ENCODE data around the gene CNMD.

DNA sequence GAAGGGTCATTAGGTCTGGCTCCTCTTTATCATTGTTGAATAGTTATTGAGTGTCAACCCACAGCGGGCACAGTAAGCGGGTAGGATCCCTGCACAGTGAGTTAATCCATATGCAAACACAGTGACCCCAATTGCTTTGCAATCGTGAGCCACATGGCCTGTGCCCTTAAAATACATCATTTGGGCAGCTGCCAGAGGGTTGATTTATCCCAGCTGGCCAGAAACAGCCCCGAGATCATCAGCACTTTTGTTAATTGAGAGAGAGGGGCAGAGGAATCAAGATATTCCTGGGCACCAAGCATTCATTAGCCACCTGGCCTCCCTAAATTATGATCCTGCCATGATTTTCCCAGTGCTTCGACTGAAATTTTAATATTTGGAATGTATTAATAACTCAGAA lies 9.8 kb upstream of the CNMD start:
- no peak for TF ChIP-seq FOXM1 (IDR thresholded peaks at IDR 0.05; ENCODE audit: borderline replicate concordance, low read depth)
- no peak for TF ChIP-seq REST (IDR thresholded peaks at IDR 0.05; ENCODE audit: low read depth)
- TF ChIP-seq EP300 (IDR thresholded peaks at IDR 0.05; ENCODE audit: borderline replicate concordance), result no peak
- TF ChIP-seq RAD21 (IDR thresholded peaks at IDR 0.05; ENCODE audit: low read depth), result no peak
- TF ChIP-seq YY1 (IDR thresholded peaks at IDR 0.05; ENCODE audit: low read depth), result no peak
- no peak for TF ChIP-seq TCF12 (IDR thresholded peaks at IDR 0.05; ENCODE audit: low read depth)
- TF ChIP-seq CEBPB (IDR thresholded peaks at IDR 0.05), result no peak
- TF ChIP-seq, protein P1, sequence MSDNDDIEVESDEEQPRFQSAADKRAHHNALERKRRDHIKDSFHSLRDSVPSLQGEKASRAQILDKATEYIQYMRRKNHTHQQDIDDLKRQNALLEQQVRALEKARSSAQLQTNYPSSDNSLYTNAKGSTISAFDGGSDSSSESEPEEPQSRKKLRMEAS (IDR thresholded peaks at IDR 0.05), result no peak
- TF ChIP-seq TAF1 (IDR thresholded peaks at IDR 0.05; ENCODE audit: low read depth), result no peak
- TF ChIP-seq, protein P2, sequence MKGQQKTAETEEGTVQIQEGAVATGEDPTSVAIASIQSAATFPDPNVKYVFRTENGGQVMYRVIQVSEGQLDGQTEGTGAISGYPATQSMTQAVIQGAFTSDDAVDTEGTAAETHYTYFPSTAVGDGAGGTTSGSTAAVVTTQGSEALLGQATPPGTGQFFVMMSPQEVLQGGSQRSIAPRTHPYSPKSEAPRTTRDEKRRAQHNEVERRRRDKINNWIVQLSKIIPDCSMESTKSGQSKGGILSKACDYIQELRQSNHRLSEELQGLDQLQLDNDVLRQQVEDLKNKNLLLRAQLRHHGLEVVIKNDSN (IDR thresholded peaks at IDR 0.05), result no peak
- TF ChIP-seq TEAD4 (IDR thresholded peaks at IDR 0.05), result no peak
- TF ChIP-seq CREB1 (IDR thresholded peaks at IDR 0.05; ENCODE audit: low read depth), result no peak

Measured in Ishikawa (cell line).